ENCODE measurements around the gene RPS14. TPM values are rescaled to one million over a fixed set of nuclear protein-coding genes. Genes with fewer than 3 reads are reported as not detected.
A peak's percentile ranks its signal among the peaks of the same experiment; 100 is the strongest.

Gene RPS14
- polyA plus RNA-seq, 1 donor (not counting 4 experiments of a cell fraction or from before 2014, with no cell fraction given) = 3,540 TPM

DNA sequence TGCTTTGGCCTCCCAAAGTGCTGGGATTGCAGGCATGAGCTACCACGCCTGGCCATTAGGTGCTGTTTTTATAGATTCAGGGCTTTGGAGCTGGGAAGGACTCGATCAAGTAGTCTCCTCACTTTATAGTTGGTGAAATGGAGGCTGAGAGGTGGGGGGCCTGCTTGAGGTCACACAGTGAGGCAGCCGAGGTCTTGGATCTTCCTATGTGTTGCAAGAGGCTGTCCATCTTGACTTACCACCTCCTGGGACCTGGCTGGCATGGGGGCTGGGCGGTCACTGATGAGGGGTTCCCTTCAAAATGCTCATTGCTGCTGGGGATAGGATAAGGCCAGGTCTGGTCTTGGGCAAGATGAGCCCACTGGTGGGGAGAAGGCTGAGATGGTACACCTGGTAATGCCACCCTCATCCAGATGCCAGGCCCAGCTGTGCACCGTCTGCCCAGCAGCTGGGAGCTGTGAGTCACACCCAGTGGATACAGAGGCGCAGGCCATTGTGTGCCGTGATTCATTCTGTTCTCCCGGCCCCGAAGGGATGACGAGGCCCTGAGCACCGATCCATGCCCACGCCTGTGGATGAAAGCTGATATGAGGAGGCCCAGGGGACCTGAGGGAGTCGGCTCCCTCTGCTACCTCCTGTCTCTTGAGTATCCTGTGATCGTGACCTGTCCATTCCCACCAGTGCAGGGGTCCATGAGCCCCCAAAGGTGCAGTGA, 47.9 kb upstream of the RPS14 start:
- DNase-seq (ENCODE audit: low read depth, low spot score) (peak; percentile 76), FAIRE-seq (peak; percentile 98)
- TF ChIP-seq CTCF (optimal IDR thresholded peaks at IDR 0.05 in 1 of 3, IDR thresholded peaks at IDR 0.05 in 1 of 3, conservative IDR thresholded peaks at IDR 0.05 in 1 of 3; ENCODE audit: extremely low read depth in 1 of 3, insufficient read depth in 2 of 3, low read length in 3 of 3) (no peak), EZH2 (IDR thresholded peaks at IDR 0.05; ENCODE audit: low read length) (no peak)
- Histone ChIP-seq H3K9me1 (ENCODE audit: control insufficient read depth, extremely low read depth, insufficient read depth, low read length) (peaks cover 18% of the 10 kb centered on the region), H3K4me2 (ENCODE audit: control insufficient read depth, extremely low read depth, insufficient read depth, low read depth, low read length) (peak overlapping the region; percentile 93), H3K27me3 (ENCODE audit: control insufficient read depth, extremely low read depth, insufficient read depth, low read length) (no peaks in the 10 kb centered on the region), H2AFZ (ENCODE audit: control insufficient read depth, low read length) (no peak overlapping the region), H3K4me3 (ENCODE audit: control insufficient read depth in 2 of 3, extremely low read depth in 1 of 3, insufficient read depth in 2 of 3, low read depth in 1 of 3, low read length in 3 of 3) (peak overlapping the region; percentile 38 to 56 (median 49)), H3K79me2 (ENCODE audit: control insufficient read depth, insufficient read depth, low read length) (peaks cover 74% of the 10 kb centered on the region), H3K36me3 (ENCODE audit: control insufficient read depth in 2 of 2, extremely low read depth in 1 of 2, insufficient read depth in 2 of 2, low read length in 2 of 2) (peaks cover 3 to 4% of the 10 kb centered on the region in 2 experiments), H3K9ac (ENCODE audit: control insufficient read depth, extremely low read depth, insufficient read depth, low read length) (peak overlapping the region; percentile 79), H3K27ac (ENCODE audit: control insufficient read depth, insufficient read depth, low read length) (peak overlapping the region; percentile 91), H3K4me1 (ENCODE audit: control insufficient read depth, extremely low read depth, insufficient read depth, low read length) (peaks cover 73% of the 10 kb centered on the region), H3K9me3 (ENCODE audit: control insufficient read depth, low read depth, low read length) (no peaks in the 10 kb centered on the region), H4K20me1 (ENCODE audit: control insufficient read depth, extremely low read depth, insufficient read depth, low read length) (peaks cover 2% of the 10 kb centered on the region)
- dilution Hi-C loops (cut with MboI; ENCODE audit: extremely low pct_ligation_motif_present, low sequenced_read_pairs) = no loop called here

DNA sequence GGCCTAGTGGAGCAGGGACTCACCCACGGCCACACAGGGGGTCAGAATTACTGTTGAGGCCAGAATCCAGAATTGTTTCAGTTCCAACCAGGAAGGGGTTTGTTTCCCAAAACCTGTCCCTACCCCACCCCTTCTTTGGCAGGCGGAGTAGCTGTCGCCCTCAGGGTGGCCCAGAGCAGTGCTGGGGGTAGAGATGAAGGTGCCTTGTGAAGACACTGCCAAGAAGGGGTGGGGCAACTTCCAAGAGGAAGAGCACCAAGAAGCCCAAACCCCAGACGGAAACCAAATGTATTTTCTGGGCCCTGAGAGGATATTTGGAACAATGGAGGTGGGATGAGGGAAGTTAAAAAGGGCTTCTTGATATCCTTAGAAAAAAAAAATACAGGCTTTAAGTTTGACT, 47.0 kb upstream of the RPS14 start:
- H3K9me3 ChIP-seq (ENCODE audit: control insufficient read depth, low read depth, low read length) = no peaks in the 10 kb centered on the region
- H2AFZ ChIP-seq (ENCODE audit: control insufficient read depth, low read length) = no peak overlapping the region
- peaks cover 73% of the 10 kb centered on the region for H3K4me1 ChIP-seq (ENCODE audit: control insufficient read depth, extremely low read depth, insufficient read depth, low read length)
- no peak for FAIRE-seq
- H3K79me2 ChIP-seq (ENCODE audit: control insufficient read depth, insufficient read depth, low read length) = peaks cover 69% of the 10 kb centered on the region
- no peaks in the 10 kb centered on the region for H3K27me3 ChIP-seq (ENCODE audit: control insufficient read depth, extremely low read depth, insufficient read depth, low read length)
- no peak overlapping the region for H3K9ac ChIP-seq (ENCODE audit: control insufficient read depth, extremely low read depth, insufficient read depth, low read length)
- H3K4me3 ChIP-seq (ENCODE audit: control insufficient read depth in 2 of 3, extremely low read depth in 1 of 3, insufficient read depth in 2 of 3, low read depth in 1 of 3, low read length in 3 of 3) = no peak overlapping the region
- peaks cover 3 to 6% of the 10 kb centered on the region in 2 experiments for H3K36me3 ChIP-seq (ENCODE audit: control insufficient read depth in 2 of 2, extremely low read depth in 1 of 2, insufficient read depth in 2 of 2, low read length in 2 of 2)
- peaks cover 14% of the 10 kb centered on the region for H3K9me1 ChIP-seq (ENCODE audit: control insufficient read depth, extremely low read depth, insufficient read depth, low read length)
- TF ChIP-seq EZH2 (IDR thresholded peaks at IDR 0.05; ENCODE audit: low read length) (no peak), CTCF (optimal IDR thresholded peaks at IDR 0.05 in 1 of 3, IDR thresholded peaks at IDR 0.05 in 1 of 3, conservative IDR thresholded peaks at IDR 0.05 in 1 of 3; ENCODE audit: extremely low read depth in 1 of 3, insufficient read depth in 2 of 3, low read length in 3 of 3) (no peak)
- H3K27ac ChIP-seq (ENCODE audit: control insufficient read depth, insufficient read depth, low read length) = peak overlapping the region; percentile 44
- H4K20me1 ChIP-seq (ENCODE audit: control insufficient read depth, extremely low read depth, insufficient read depth, low read length) = peaks cover 2% of the 10 kb centered on the region
- no peak overlapping the region for H3K4me2 ChIP-seq (ENCODE audit: control insufficient read depth, extremely low read depth, insufficient read depth, low read depth, low read length)
- dilution Hi-C loops (cut with MboI; ENCODE audit: extremely low pct_ligation_motif_present, low sequenced_read_pairs) = no loop called here
- DNase-seq (ENCODE audit: low read depth, low spot score) = no peak
